ENCODE results near the gene PUM1. TPM values are rescaled to one million over a fixed set of nuclear protein-coding genes. Genes with fewer than 3 reads are reported as not detected.
"Not testable (repeated sequence)": the region's sequence is repeated elsewhere in the genome, so short reads cannot be mapped to it uniquely, and the experiment has no call there.

PUM1 gene
- total RNA-seq, 2 experiments from 2014 or later = 77.8 to 80.5 TPM

DNA sequence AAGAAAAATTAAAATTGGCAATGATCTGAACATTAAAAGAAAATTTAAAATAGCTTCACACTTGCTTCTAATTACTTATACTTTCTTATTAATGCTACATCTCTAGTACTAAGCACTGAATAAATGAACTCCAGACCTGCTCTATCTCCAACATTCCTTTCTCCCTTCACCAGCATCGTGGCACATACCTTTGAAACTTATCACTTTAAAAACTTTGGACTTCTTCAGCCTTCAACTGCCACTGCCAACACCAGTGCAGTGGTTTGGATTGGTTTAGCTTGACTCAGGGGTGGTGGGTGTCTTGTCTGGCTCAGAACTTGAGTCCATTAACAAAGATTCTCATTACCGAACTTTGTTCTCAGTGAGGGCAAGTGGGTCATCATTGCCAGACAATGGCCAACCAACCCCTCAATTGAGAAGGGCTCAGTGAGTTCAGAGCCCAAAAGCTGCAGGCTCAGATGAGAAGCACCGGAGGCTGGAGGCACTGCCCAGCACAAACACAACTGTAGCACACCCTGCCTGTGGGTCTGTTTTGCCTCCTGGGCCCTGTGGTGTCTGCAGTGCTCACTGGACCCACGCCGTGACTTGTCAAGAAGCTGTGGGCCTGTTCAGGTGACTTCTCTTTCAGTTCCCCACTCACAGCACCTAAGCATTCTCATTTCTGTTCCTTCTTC lies 116.6 kb downstream of the PUM1 start:
- H3K4me3 Mint-ChIP-seq; H3K4me1 Mint-ChIP-seq (ENCODE audit: low read depth); H3K27ac Mint-ChIP-seq; CTCF ChIA-PET; DNase-seq; intact Hi-C loops (cut with micrococcal nuclease); POLR2A ChIA-PET; H3K9me3 Mint-ChIP-seq; H3K27me3 Mint-ChIP-seq: not testable (repeated sequence)
- peaks cover 50% of the 10 kb centered on the region for H3K36me3 Mint-ChIP-seq

DNA sequence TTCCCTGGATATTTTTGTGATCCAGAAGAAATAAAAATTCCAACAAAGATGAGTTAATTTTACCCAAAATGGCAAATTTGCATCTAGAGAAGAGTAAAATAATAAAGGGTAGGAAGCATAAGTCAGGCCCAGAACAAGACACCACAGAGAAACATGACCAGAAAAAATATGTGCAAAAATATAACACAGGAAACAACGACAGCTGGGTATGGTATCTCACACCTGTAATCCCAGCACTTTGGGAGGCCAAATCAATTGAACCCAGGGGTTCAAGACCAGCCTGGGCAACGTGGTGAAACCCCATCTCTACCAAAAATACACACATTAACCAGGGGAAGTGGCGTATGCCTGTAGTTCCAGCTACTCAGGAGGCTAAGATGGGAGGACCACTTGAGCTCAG lies 117.2 kb downstream of the PUM1 start:
- Mint-ChIP-seq H3K9me3 (no peaks in the 10 kb centered on the region), H3K27ac (no peak overlapping the region), H3K36me3 (peaks cover 50% of the 10 kb centered on the region), H3K4me3 (no peak overlapping the region), H3K4me1 (ENCODE audit: low read depth) (peaks cover 4% of the 10 kb centered on the region), H3K27me3 (no peaks in the 10 kb centered on the region)
- POLR2A ChIA-PET = interaction anchor here (0.6 kb wide), 1 partner anchor 37 kb away, joined by 4 read pairs; no protein-coding TSS in a partner anchor
- no peak for DNase-seq
- intact Hi-C loops (cut with micrococcal nuclease) = no loop called here
- CTCF ChIA-PET = no interaction called here

DNA sequence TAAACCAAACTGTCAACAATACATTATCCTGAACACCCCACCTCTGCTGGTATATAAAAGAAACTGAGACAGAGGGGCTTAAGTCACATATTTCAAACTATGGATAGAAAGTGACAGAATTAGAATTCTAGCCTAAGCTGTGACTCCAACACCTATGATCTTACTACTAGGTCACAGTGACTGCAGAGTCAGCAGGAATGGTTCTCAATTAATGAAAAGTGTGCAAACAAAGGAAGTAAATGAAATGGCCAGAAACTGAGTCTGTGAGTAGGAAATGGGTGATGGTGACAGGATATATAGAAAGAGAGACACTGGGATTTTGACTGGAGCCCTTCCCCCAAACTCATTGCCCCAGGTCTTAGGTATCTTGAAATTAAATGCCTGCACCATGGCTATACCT lies 118.3 kb downstream of the PUM1 start:
- Mint-ChIP-seq H3K4me3 (no peak overlapping the region), H3K27ac (no peak overlapping the region), H3K27me3 (no peaks in the 10 kb centered on the region), H3K4me1 (ENCODE audit: low read depth) (peaks cover 1% of the 10 kb centered on the region), H3K9me3 (no peaks in the 10 kb centered on the region), H3K36me3 (peaks cover 49% of the 10 kb centered on the region)
- intact Hi-C loops (cut with micrococcal nuclease) = no loop called here
- POLR2A ChIA-PET = no interaction called here
- CTCF ChIA-PET = interaction anchor here (2.3 kb wide), 1 partner anchor 18 kb away, joined by 16 read pairs; no protein-coding TSS in a partner anchor
- DNase-seq = no peak

- peaks cover 35% of the 10 kb centered on the region for H3K36me3 Mint-ChIP-seq
- no peak overlapping the region for H3K4me3 Mint-ChIP-seq
- H3K9me3 Mint-ChIP-seq = no peaks in the 10 kb centered on the region
- no peaks in the 10 kb centered on the region for H3K27me3 Mint-ChIP-seq
- POLR2A ChIA-PET = no interaction called here
- H3K27ac Mint-ChIP-seq = no peak overlapping the region
- H3K4me1 Mint-ChIP-seq (ENCODE audit: low read depth) = no peaks in the 10 kb centered on the region
- intact Hi-C loops (cut with micrococcal nuclease) = no loop called here
- no peak for DNase-seq
- CTCF ChIA-PET = interaction anchor here (0.8 to 1.6 kb wide), 4 partner anchors 12 to 223 kb away, joined by 3 to 7 read pairs (median 3); no protein-coding TSS in a partner anchor
These were observed 123.1 kb downstream of the PUM1 start for GRCh38 chr1:30942326-30942963.

GRCh38 chr1:30940541-30940940 lies 125.0 kb downstream of the PUM1 start:
- H3K36me3 Mint-ChIP-seq = peaks cover 41% of the 10 kb centered on the region
- intact Hi-C loops (cut with micrococcal nuclease) = no loop called here
- POLR2A ChIA-PET = no interaction called here
- no peaks in the 10 kb centered on the region for H3K27me3 Mint-ChIP-seq
- CTCF ChIA-PET = no interaction called here
- H3K9me3 Mint-ChIP-seq = no peaks in the 10 kb centered on the region
- no peaks in the 10 kb centered on the region for H3K4me1 Mint-ChIP-seq (ENCODE audit: low read depth)
- no peak overlapping the region for H3K27ac Mint-ChIP-seq
- H3K4me3 Mint-ChIP-seq = no peak overlapping the region
- DNase-seq = no peak

DNA sequence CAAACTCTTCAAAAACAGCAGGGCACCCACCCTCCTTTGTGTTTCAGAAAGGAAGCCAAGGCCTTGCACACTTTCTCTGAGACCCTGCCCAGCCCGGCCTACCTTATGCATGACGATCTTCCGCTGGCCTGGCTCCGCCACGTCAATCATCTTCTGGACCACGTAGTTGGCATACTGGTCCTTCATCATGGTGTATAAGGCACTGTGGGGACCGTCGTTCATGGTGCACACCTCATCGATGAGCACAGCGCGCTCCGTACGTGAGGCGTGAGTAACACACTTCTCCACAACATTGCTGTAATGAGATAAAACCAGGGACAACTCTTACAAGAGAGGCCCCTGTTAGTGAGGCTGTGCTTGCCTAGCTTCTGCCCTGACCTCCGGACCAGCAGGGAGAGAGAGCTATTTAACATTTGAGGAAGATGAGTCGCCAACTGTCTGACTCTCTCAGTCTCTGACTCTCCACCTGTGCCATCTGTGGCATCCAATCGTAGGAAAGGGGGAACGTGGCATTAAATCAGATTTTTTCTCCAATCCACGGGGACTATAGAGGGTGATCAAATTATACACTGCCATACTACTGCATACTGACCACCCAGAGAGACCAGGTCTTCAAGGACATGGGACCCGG lies 128.9 kb downstream of the PUM1 start:
- no peak for DNase-seq
- H3K36me3 Mint-ChIP-seq = peaks cover 39% of the 10 kb centered on the region
- H3K27me3 Mint-ChIP-seq = no peaks in the 10 kb centered on the region
- H3K9me3 Mint-ChIP-seq = no peaks in the 10 kb centered on the region
- intact Hi-C loops (cut with micrococcal nuclease) = no loop called here
- POLR2A ChIA-PET = no interaction called here
- CTCF ChIA-PET = no interaction called here
- peak overlapping the region; percentile 28 for H3K27ac Mint-ChIP-seq
- H3K4me3 Mint-ChIP-seq = no peak overlapping the region
- H3K4me1 Mint-ChIP-seq (ENCODE audit: low read depth) = no peaks in the 10 kb centered on the region

GRCh38 chr1:30935758-30936157 lies 129.8 kb downstream of the PUM1 start:
- H3K27me3 Mint-ChIP-seq; intact Hi-C loops (cut with micrococcal nuclease); H3K27ac Mint-ChIP-seq; H3K9me3 Mint-ChIP-seq; POLR2A ChIA-PET; DNase-seq; H3K4me1 Mint-ChIP-seq (ENCODE audit: low read depth); H3K4me3 Mint-ChIP-seq: not testable (repeated sequence)
- CTCF ChIA-PET = interaction anchor here (1.2 kb wide), 1 partner anchor 133 kb away, joined by 3 read pairs; no protein-coding TSS in a partner anchor
- peaks cover 36% of the 10 kb centered on the region for H3K36me3 Mint-ChIP-seq

DNA sequence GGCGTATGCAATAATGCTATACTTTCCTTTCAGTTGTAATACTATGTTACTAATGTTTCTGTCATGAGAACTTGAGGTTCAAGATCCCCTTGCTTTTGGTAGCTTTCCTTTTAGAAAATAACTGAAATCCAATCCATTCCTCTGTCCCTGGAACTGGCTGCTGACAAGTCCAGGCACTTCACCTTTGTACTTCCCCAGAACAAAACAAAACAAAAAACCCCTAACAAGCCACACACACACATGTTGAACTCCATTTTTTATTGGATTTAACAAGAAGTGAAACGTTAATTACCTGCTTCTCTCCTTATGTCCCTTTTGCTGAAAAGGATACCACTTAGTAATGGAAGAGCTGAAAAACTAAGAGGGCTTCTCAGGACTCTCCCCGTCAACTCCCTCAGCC lies 130.9 kb downstream of the PUM1 start:
- Mint-ChIP-seq H3K9me3 (no peaks in the 10 kb centered on the region), H3K27me3 (no peaks in the 10 kb centered on the region), H3K4me3 (no peak overlapping the region), H3K36me3 (peaks cover 32% of the 10 kb centered on the region), H3K27ac (peak overlapping the region; percentile 59), H3K4me1 (ENCODE audit: low read depth) (no peaks in the 10 kb centered on the region)
- CTCF ChIA-PET = interaction anchor here (1.2 to 1.5 kb wide), 3 partner anchors 132 to 155 kb away, joined by 3 to 8 read pairs (median 7); no protein-coding TSS in a partner anchor
- intact Hi-C loops (cut with micrococcal nuclease) = no loop called here
- DNase-seq = no peak
- POLR2A ChIA-PET = no interaction called here

DNA sequence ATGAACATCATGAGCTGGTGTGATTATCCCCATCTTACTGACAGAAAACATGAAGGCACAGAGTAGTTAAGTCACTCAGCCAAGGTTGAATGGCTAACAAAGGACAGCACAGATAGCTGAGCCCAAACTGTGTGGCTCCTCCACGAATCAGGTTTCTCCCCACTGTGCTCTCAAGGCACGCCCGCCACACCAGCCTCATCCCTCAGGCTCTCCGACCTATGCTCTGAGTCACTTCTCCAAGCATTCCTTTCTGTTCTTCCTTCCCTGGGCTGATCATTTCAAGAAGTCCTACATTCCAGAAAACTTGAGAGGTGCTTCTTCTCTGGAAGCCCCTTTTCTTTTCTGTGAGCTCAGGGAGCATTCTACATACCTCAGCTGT lies 131.7 kb downstream of the PUM1 start:
- Mint-ChIP-seq H3K36me3 (peaks cover 29% of the 10 kb centered on the region), H3K4me3 (no peak overlapping the region), H3K4me1 (ENCODE audit: low read depth) (no peaks in the 10 kb centered on the region), H3K27me3 (no peaks in the 10 kb centered on the region), H3K9me3 (no peaks in the 10 kb centered on the region), H3K27ac (peak overlapping the region; percentile 50)
- DNase-seq = no peak
- CTCF ChIA-PET = interaction anchor here (0.8 to 1.5 kb wide), 3 partner anchors 132 to 215 kb away, joined by 3 to 8 read pairs (median 7); no protein-coding TSS in a partner anchor
- POLR2A ChIA-PET = no interaction called here
- intact Hi-C loops (cut with micrococcal nuclease) = no loop called here

- H3K4me3 Mint-ChIP-seq = no peak overlapping the region
- no peak for DNase-seq
- ChIA-PET CTCF (interaction anchor here (1.3 to 11.8 kb wide), 4 partner anchors 11 to 151 kb away, joined by 3 to 122 read pairs (median 6); no protein-coding TSS in a partner anchor), POLR2A (no interaction called here)
- H3K4me1 Mint-ChIP-seq (ENCODE audit: low read depth) = no peaks in the 10 kb centered on the region
- H3K36me3 Mint-ChIP-seq = peaks cover 21% of the 10 kb centered on the region
- no peaks in the 10 kb centered on the region for H3K27me3 Mint-ChIP-seq
- intact Hi-C loops (cut with micrococcal nuclease) = no loop called here
- no peaks in the 10 kb centered on the region for H3K9me3 Mint-ChIP-seq
- H3K27ac Mint-ChIP-seq = peak overlapping the region; percentile 25
These were observed 134.8 kb downstream of the PUM1 start for GRCh38 chr1:30930631-30931173.

DNA sequence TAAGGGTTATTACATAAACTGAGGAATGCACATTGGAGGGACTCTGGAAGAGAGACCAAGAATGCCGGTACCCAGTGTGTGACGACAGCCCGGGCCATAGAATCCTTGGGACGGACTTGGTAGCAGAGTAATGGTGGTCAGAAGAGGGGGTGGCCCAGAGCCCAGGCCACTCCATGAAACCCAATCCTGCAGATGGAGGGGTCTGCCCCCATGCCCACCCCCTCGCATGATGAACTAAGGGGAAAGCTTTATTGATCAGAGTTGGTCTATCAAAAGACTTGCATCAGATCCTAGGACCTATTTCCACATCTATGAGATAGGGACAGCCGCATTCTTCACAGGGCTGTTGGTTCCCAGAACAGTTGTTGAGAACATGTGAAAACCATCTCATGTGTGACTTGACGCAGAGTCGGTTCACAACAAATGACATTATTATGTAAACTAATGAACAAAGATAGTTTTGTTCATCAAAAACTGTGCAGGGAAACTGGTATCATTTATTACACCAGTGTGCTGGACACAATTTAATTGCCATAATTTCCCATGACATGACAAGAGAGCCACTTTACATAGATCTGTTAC lies 135.5 kb downstream of the PUM1 start:
- no peaks in the 10 kb centered on the region for H3K4me1 Mint-ChIP-seq (ENCODE audit: low read depth)
- no peak overlapping the region for H3K4me3 Mint-ChIP-seq

More for the DNA sequence above, 135.5 kb downstream of the PUM1 start:
- Mint-ChIP-seq H3K9me3 (no peaks in the 10 kb centered on the region), H3K36me3 (peaks cover 16% of the 10 kb centered on the region), H3K27me3 (no peaks in the 10 kb centered on the region), H3K27ac (no peak overlapping the region)
- intact Hi-C loops (cut with micrococcal nuclease) = loop anchor here (1.0 kb wide), 3 partner anchors 129 to 211 kb away; no protein-coding TSS in a partner anchor
- DNase-seq = no peak
- CTCF ChIA-PET = interaction anchor here (1.2 to 11.8 kb wide), 8 partner anchors 11 to 211 kb away, joined by 3 to 122 read pairs (median 7); no protein-coding TSS in a partner anchor
- POLR2A ChIA-PET = no interaction called here

Data from activated CD4-positive, alpha-beta memory T cell treated with anti-CD3 and anti-CD28 coated beads for 36 hours (primary cell).